Inferior parietal cortex (tissue), 1 donor: Measurements from ENCODE around the gene GALR3.
"Not testable (repeated sequence)": the region's sequence is repeated elsewhere in the genome, so short reads cannot be mapped to it uniquely, and the experiment has no call there.

ENCODE experiments used
- DNase-seq: peaks from one replicate; pipeline ENCODE4 v3.0.0-alpha.2; 2016; ENCODE audit errors: extremely low spot score

Gene GALR3

GRCh38 chr22:37823134-37823985 is at the start of gene GALR3:
Gene GALR3 (plus strand): TSS chr22:37823382. CDS start chr22:37823407, 25 bp downstream.
- DNase-seq: no peak

GRCh38 chr22:37774728-37775127 is 48.5 kb upstream of the GALR3 start:
- DNase-seq: no peak

GRCh38 chr22:37775785-37776638 is 47.2 kb upstream of the GALR3 start:
- DNase-seq: no peak

- DNase-seq: no peak
These were observed 46.6 kb upstream of the GALR3 start for GRCh38 chr22:37776639-37777005.

- no peak for DNase-seq
These were observed 46.0 kb upstream of the GALR3 start for GRCh38 chr22:37777122-37777687.

- no peak for DNase-seq
These were observed 44.7 kb upstream of the GALR3 start for GRCh38 chr22:37778370-37779009.

GRCh38 chr22:37781434-37782059 is 41.6 kb upstream of the GALR3 start:
- no peak for DNase-seq

- no peak for DNase-seq
These were observed 40.6 kb upstream of the GALR3 start for GRCh38 chr22:37782340-37783168.

GRCh38 chr22:37784829-37785495 is 38.2 kb upstream of the GALR3 start:
- DNase-seq: no peak

GRCh38 chr22:37790234-37790633 is 32.9 kb upstream of the GALR3 start:
- DNase-seq: no peak

GRCh38 chr22:37792494-37792893 is 30.7 kb upstream of the GALR3 start:
- no peak for DNase-seq

GRCh38 chr22:37794376-37794775 is 28.8 kb upstream of the GALR3 start:
- DNase-seq: no peak

- no peak for DNase-seq
These were observed 27.1 kb upstream of the GALR3 start for GRCh38 chr22:37796079-37796478.

GRCh38 chr22:37797259-37797658 is 25.9 kb upstream of the GALR3 start:
- DNase-seq: not testable (repeated sequence)

GRCh38 chr22:37797874-37798500 is 25.2 kb upstream of the GALR3 start:
- DNase-seq: no peak

- not testable (repeated sequence) for DNase-seq
These were observed 23.2 kb upstream of the GALR3 start for GRCh38 chr22:37799979-37800378.

GRCh38 chr22:37801946-37802309 is 21.3 kb upstream of the GALR3 start:
- no peak for DNase-seq

- DNase-seq: peak; percentile 32
These were observed 20.6 kb upstream of the GALR3 start for GRCh38 chr22:37802310-37803194.
